Neural progenitor cell (in vitro differentiated cells): ENCODE data around the gene FGFR3.

Experiments used
- CTCF ChIP-seq: fragments of 200-600 bp; sonication (generic); IDR thresholded peaks from 2 replicates; pipeline ENCODE4 v1.5.1; 2017; ENCODE audit warnings: antibody characterized with exemption, mild to moderate bottlenecking
- EZH2 ChIP-seq: fragments of 200-600 bp; sonication (generic); IDR thresholded peaks from 2 replicates; pipeline ENCODE4 v1.6.1; 2017; ENCODE audit warnings: antibody characterized with exemption, mild to moderate bottlenecking, moderate library complexity

DNA sequence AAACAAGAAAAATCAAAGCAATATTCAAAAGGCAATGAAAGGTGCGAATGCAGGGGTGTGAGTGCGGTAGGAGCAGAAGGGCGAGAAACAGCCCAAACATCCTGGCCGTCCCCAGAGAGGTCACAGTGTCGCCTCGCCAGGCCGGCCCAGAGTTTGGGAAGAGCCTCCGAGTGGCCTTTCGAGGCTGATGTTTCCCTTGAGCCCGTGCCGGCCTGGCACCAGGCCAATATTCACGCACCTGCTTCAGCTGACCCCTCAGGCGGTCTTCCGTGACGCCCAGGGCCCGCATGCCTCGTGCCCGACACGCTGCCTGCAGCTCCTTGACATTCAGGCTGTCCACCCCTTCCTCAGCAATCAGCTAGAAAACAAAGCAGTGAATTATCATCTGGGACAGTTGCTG lies 32.2 kb downstream of the FGFR3 start:
- TF ChIP-seq CTCF (no peak), EZH2 (no peak)
